ENCODE measurements around the gene TANGO2.

Gene TANGO2

GRCh38 chr22:20029550-20030225, 8.8 kb downstream of the TANGO2 start:
- Histone ChIP-seq H3K4me3 (ENCODE audit: low read depth, low read length) (no peak overlapping the region), H3K9me3 (ENCODE audit: severe bottlenecking) (no peaks in the 10 kb centered on the region), H3K27ac (no peak overlapping the region), H3K27me3 (ENCODE audit: insufficient read depth, low read depth, severe bottlenecking) (no peaks in the 10 kb centered on the region), H3K36me3 (no peaks in the 10 kb centered on the region)
- no peak for TF ChIP-seq CTCF (IDR thresholded peaks at IDR 0.05; ENCODE audit: low read depth, low read length)
- no peak for DNase-seq

DNA sequence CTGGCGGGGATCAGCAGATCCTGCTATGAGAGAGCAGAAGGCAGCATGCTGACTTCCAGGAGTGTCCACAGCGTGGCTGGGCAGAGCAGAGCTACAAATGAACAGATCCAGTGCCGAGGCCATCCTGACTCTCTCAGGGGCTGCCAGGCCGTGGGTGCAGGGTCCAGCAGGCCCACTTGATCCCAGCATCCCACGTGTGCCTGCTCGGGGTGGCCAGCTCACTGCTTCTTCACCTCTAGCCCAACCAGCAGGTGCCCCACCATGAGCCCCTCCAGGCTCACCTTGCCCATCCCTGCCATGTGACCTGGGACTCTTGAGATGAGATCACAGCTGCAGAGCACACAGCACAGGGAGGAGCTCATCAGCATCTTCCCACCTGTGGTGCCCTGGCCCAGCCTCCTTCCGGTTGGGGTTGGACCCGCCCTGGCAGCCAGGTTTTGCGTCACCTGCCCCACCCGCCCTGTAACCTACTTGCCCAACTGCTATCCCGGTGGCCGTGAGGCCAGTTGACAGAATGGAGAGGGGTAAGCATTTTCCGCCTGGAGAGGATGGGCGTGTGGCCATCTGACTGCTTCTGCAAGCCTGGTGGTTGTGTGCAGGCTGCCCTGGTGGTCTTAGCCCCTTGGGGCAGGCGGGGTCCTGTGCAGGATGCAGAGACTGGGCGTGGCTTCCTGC, 11.0 kb downstream of the TANGO2 start:
- no peak for DNase-seq
- no peak for TF ChIP-seq CTCF (IDR thresholded peaks at IDR 0.05; ENCODE audit: low read depth, low read length)
- Histone ChIP-seq H3K27me3 (ENCODE audit: insufficient read depth, low read depth, severe bottlenecking) (no peaks in the 10 kb centered on the region), H3K4me3 (ENCODE audit: low read depth, low read length) (no peak overlapping the region), H3K36me3 (no peaks in the 10 kb centered on the region), H3K9me3 (ENCODE audit: severe bottlenecking) (no peaks in the 10 kb centered on the region), H3K27ac (no peak overlapping the region)

GRCh38 chr22:20032407-20032991, 11.6 kb downstream of the TANGO2 start:
- Histone ChIP-seq H3K4me3 (ENCODE audit: low read depth, low read length) (no peak overlapping the region), H3K27me3 (ENCODE audit: insufficient read depth, low read depth, severe bottlenecking) (no peaks in the 10 kb centered on the region), H3K9me3 (ENCODE audit: severe bottlenecking) (no peaks in the 10 kb centered on the region), H3K27ac (no peak overlapping the region), H3K36me3 (no peaks in the 10 kb centered on the region)
- DNase-seq = no peak
- no peak for TF ChIP-seq CTCF (IDR thresholded peaks at IDR 0.05; ENCODE audit: low read depth, low read length)

DNA sequence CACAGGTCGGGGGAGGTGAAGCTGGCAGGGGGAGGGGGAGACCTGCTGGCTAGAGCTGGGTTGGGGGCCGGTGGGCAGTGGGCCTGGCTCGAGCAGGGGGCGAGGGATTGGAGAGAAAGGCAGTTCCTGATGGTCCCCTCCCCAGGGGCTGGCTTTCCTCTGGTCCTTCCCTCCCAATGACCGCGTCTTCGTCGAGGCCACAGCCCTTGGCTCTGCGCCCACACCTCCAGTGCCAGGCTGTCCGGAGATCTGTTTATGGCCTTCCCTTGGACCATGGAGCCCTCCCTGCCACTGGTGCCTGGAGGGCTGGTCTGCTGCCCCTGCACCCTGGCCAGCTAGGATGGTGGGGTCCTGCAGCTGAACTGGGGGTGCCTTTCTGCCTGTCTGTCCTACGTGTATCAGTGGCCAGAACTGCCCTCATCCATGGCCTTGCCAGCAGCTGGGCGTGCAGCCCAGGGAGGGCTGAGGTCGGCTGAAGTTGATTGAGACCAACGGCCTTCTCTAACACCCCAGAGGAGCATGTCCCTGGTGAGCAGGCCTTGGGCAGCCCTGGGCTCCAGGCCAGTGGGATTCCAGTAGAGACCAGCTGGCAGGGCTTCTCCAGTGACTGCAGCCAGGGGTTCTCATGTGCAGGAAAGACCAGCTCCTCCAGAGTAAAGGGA, 12.3 kb downstream of the TANGO2 start:
- no peak overlapping the region for H3K4me3 ChIP-seq (ENCODE audit: low read depth, low read length)
- no peaks in the 10 kb centered on the region for H3K27me3 ChIP-seq (ENCODE audit: insufficient read depth, low read depth, severe bottlenecking)
- no peaks in the 10 kb centered on the region for H3K36me3 ChIP-seq
- no peak for TF ChIP-seq CTCF (IDR thresholded peaks at IDR 0.05; ENCODE audit: low read depth, low read length)
- H3K9me3 ChIP-seq (ENCODE audit: severe bottlenecking) = no peaks in the 10 kb centered on the region
- DNase-seq = no peak
- H3K27ac ChIP-seq = no peak overlapping the region

DNA sequence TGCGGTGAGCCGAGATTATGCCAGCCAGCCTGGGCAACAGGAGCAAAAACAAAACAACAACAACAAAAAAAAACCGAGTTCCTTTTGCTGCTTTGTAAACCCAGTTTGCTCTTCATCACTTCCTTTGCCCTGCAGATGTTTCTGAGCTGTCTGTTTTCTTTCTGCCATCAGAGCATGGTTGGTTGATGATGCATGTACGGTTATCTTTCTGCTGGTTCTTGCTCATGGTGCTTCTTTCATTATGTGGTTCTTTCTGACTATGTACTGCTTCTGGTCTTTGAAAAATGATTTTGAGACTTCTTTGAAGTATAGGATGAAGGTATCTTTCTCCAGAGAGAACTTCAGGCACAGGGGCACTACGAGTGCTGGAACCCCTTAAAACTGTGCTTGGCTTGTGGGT, 13.2 kb downstream of the TANGO2 start:
- TF ChIP-seq CTCF (IDR thresholded peaks at IDR 0.05; ENCODE audit: low read depth, low read length) = no peak

More for the DNA sequence above, 13.2 kb downstream of the TANGO2 start:
- DNase-seq = no peak
- Histone ChIP-seq H3K27me3 (ENCODE audit: insufficient read depth, low read depth, severe bottlenecking) (no peaks in the 10 kb centered on the region), H3K9me3 (ENCODE audit: severe bottlenecking) (no peaks in the 10 kb centered on the region), H3K4me3 (ENCODE audit: low read depth, low read length) (no peak overlapping the region), H3K27ac (no peak overlapping the region), H3K36me3 (no peaks in the 10 kb centered on the region)
